Activated CD8-positive, alpha-beta T cell treated with anti-CD3 and anti-CD28 coated beads for 36 hours (primary cell): Measurements from ENCODE around the gene SMCO2. TPM values are rescaled to one million over a fixed set of nuclear protein-coding genes. Genes with fewer than 3 reads are reported as not detected.
A peak's percentile ranks its signal among the peaks of the same experiment; 100 is the strongest.

Experiments
- ATAC-seq: fragments of 200-7000 bp; cut with Tn5 transposase; one replicate; pipeline ENCODE4 v1.10.0; 2021; ENCODE audit warnings: mild to moderate bottlenecking, moderate library complexity
- CTCF ChIA-PET: fragments of 350-600 bp; sonication (Branson Sonifier 250); formaldehyde crosslinking; loops from one replicate; lab custom pipeline; 2021; ENCODE audit warnings: antibody characterized with exemption; lab: Charles Lee
- POLR2A ChIA-PET: fragments of 350-600 bp; sonication (Branson Sonifier 250); formaldehyde crosslinking; loops from one replicate; lab custom pipeline; 2021; ENCODE audit warnings: antibody characterized with exemption; lab: Charles Lee
- DNase-seq: peaks from one replicate; pipeline ENCODE4 v3.0.0-alpha.2; 2020
- H3K27ac Mint-ChIP-seq: one replicate; pipeline ENCODE4 v1.8.0; 2021; ENCODE audit warnings: mild to moderate bottlenecking, mixed read lengths
- H3K27me3 Mint-ChIP-seq: one replicate; pipeline ENCODE4 v1.8.0; 2021; ENCODE audit warnings: mixed read lengths
- H3K36me3 Mint-ChIP-seq: one replicate; pipeline ENCODE4 v1.8.0; 2021; ENCODE audit warnings: low read depth, mixed read lengths
- H3K4me1 Mint-ChIP-seq: one replicate; pipeline ENCODE4 v1.8.0; 2021; ENCODE audit warnings: low read depth, mixed read lengths
- H3K4me3 Mint-ChIP-seq: one replicate; pipeline ENCODE4 v1.8.0; 2021; ENCODE audit warnings: mild to moderate bottlenecking, moderate library complexity, mixed read lengths
- H3K9me3 Mint-ChIP-seq: one replicate; pipeline ENCODE4 v1.8.0; 2021; ENCODE audit warnings: mixed read lengths
- CTCF ChIP-seq: fragments of 200-600 bp; IDR thresholded peaks from one replicate; pipeline ENCODE4 v1.8.0; 2022; ENCODE audit warnings: antibody characterized with exemption, mild to moderate bottlenecking
- intact Hi-C: fragments of 100-400 bp; cut with micrococcal nuclease; formaldehyde crosslinking; loops from one replicate; pipeline ENCODE4 v1.10.0; 2022
- total RNA-seq, 2 experiments: library from RNA; stranded (reverse); gene quantifications; one replicate each; pipeline ENCODE4 v1.2.3, GENCODE V29; 2021

SMCO2 gene
- total RNA-seq, 2 experiments from 2014 or later = 0.32 TPM; not detected in 1

GRCh38 chr12:27468241-27468640 is 21.7 kb downstream of the SMCO2 start:
- peaks cover 24% of the 10 kb centered on the region for H3K4me1 Mint-ChIP-seq
- ATAC-seq = no peak
- POLR2A ChIA-PET = interaction anchor here (0.8 kb wide), 1 partner anchor 20 kb away, joined by 5 read pairs; no protein-coding TSS in a partner anchor
- DNase-seq = no peak
- CTCF ChIA-PET = no interaction called here
- no peaks in the 10 kb centered on the region for H3K36me3 Mint-ChIP-seq
- no peak for TF ChIP-seq CTCF
- no peak overlapping the region for H3K4me3 Mint-ChIP-seq
- no peak overlapping the region for H3K27ac Mint-ChIP-seq
- intact Hi-C loops = no loop called here
- peaks cover 2% of the 10 kb centered on the region for H3K9me3 Mint-ChIP-seq
- H3K27me3 Mint-ChIP-seq = peaks cover 7% of the 10 kb centered on the region

GRCh38 chr12:27469176-27469736 is 22.7 kb downstream of the SMCO2 start:
- ATAC-seq (no peak), DNase-seq (no peak)
- Mint-ChIP-seq H3K27ac (no peak overlapping the region), H3K4me1 (peaks cover 19% of the 10 kb centered on the region), H3K36me3 (no peaks in the 10 kb centered on the region), H3K4me3 (no peak overlapping the region), H3K27me3 (peaks cover 5% of the 10 kb centered on the region), H3K9me3 (no peaks in the 10 kb centered on the region)
- TF ChIP-seq CTCF = no peak
- intact Hi-C loops = no loop called here
- CTCF ChIA-PET = interaction anchor here (0.5 kb wide), 1 partner anchor 183 kb away, joined by 3 read pairs; no protein-coding TSS in a partner anchor
- POLR2A ChIA-PET = no interaction called here

- H3K36me3 Mint-ChIP-seq = peaks cover 8% of the 10 kb centered on the region
- no peak for TF ChIP-seq CTCF
- intact Hi-C loops = no loop called here
- CTCF ChIA-PET = no interaction called here
- peaks cover 2% of the 10 kb centered on the region for H3K27me3 Mint-ChIP-seq
- POLR2A ChIA-PET = interaction anchor here (0.8 kb wide), 1 partner anchor 12 kb away, joined by 3 read pairs; no protein-coding TSS in a partner anchor
- no peak for DNase-seq
- no peak overlapping the region for H3K27ac Mint-ChIP-seq
- H3K4me3 Mint-ChIP-seq = no peak overlapping the region
- H3K9me3 Mint-ChIP-seq = peaks cover 19% of the 10 kb centered on the region
- peak; percentile 56 for ATAC-seq
- H3K4me1 Mint-ChIP-seq = peaks cover 19% of the 10 kb centered on the region
Observed at GRCh38 chr12:27472604-27473003, 26.1 kb downstream of the SMCO2 start.

- no peak for TF ChIP-seq CTCF
- intact Hi-C loops = no loop called here
Observed at GRCh38 chr12:27474344-27474743, 27.8 kb downstream of the SMCO2 start.

GRCh38 chr12:27477049-27477448 is 30.5 kb downstream of the SMCO2 start:
- no peak for TF ChIP-seq CTCF
- H3K9me3 Mint-ChIP-seq = peaks cover 27% of the 10 kb centered on the region
- CTCF ChIA-PET = no interaction called here
- peaks cover 14% of the 10 kb centered on the region for H3K4me1 Mint-ChIP-seq
- no peak for DNase-seq
- POLR2A ChIA-PET = no interaction called here
- intact Hi-C loops = no loop called here
- H3K27me3 Mint-ChIP-seq = peaks cover 2% of the 10 kb centered on the region
- ATAC-seq = no peak
- H3K36me3 Mint-ChIP-seq = peaks cover 12% of the 10 kb centered on the region
- H3K27ac Mint-ChIP-seq = no peak overlapping the region
- no peak overlapping the region for H3K4me3 Mint-ChIP-seq

More at GRCh38 chr12:27474344-27474743, 27.8 kb downstream of the SMCO2 start:
- H3K36me3 Mint-ChIP-seq = peaks cover 12% of the 10 kb centered on the region
- peaks cover 25% of the 10 kb centered on the region for H3K9me3 Mint-ChIP-seq
- H3K4me1 Mint-ChIP-seq = peaks cover 18% of the 10 kb centered on the region
- H3K4me3 Mint-ChIP-seq = no peak overlapping the region
- ATAC-seq = no peak
- CTCF ChIA-PET = no interaction called here
- DNase-seq = no peak
- POLR2A ChIA-PET = no interaction called here
- H3K27ac Mint-ChIP-seq = no peak overlapping the region
- H3K27me3 Mint-ChIP-seq = peaks cover 2% of the 10 kb centered on the region
